Fibroblast of skin of abdomen (primary cell): Measurements from ENCODE around the gene NBEAL2. TPM values are rescaled to one million over a fixed set of nuclear protein-coding genes. Genes with fewer than 3 reads are reported as not detected.
A peak's percentile ranks its signal among the peaks of the same experiment; 100 is the strongest.

Experiments used
- DNase-seq: peaks from one replicate; pipeline ENCODE4 v3.0.0-alpha.2; 2013
- polyA plus RNA-seq, 2 experiments: library from polyadenylated mRNA; unstranded; fragments of 120-200 nt; gene quantifications; one replicate each; pipeline ENCODE4 v1.2.1, GENCODE V29; 2013; ENCODE audit not compliant: insufficient read length in 2 of 2

Gene NBEAL2, protein sequence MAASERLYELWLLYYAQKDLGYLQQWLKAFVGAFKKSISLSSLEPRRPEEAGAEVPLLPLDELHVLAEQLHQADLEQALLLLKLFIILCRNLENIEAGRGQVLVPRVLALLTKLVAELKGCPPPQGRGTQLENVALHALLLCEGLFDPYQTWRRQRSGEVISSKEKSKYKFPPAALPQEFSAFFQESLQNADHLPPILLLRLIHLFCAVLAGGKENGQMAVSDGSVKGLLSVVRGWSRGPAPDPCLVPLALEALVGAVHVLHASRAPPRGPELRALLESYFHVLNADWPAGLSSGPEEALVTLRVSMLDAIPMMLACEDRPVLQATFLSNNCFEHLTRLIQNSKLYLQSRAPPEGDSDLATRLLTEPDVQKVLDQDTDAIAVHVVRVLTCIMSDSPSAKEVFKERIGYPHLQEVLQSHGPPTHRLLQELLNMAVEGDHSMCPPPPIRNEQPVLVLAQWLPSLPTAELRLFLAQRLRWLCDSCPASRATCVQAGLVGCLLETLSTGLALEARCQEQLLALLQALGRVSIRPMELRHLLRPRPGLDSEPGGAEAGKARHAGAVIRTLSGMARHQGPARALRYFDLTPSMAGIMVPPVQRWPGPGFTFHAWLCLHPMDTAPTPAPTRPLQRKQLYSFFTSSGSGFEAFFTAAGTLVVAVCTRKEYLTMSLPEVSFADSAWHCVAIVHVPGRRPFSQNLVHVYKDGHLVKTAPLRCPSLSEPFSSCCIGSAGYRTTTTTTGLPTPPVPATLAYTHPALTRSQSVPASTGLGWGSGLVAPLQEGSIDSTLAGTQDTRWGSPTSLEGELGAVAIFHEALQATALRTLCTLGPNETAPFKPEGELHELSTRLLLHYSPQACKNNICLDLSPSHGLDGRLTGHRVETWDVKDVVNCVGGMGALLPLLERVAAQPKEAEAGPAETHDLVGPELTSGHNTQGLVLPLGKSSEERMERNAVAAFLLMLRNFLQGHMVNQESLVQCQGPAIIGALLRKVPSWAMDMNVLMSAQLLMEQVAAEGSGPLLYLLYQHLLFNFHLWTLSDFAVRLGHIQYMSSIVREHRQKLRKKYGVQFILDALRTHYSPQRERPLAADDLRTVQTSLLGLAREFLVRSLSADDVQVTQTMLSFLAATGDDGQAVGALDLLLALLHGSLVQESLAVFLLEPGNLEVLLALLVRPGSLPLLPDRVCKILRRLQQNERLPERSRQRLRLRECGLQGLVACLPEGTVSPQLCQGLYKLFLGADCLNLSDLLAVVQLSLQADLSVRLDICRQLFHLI (N-terminal part only)
- 8.9 TPM for polyA plus RNA-seq (2013, experiment 1 of 2; ENCODE audit: insufficient read length)
- 8.3 TPM for polyA plus RNA-seq (2013, experiment 2 of 2; ENCODE audit: insufficient read length)

DNA sequence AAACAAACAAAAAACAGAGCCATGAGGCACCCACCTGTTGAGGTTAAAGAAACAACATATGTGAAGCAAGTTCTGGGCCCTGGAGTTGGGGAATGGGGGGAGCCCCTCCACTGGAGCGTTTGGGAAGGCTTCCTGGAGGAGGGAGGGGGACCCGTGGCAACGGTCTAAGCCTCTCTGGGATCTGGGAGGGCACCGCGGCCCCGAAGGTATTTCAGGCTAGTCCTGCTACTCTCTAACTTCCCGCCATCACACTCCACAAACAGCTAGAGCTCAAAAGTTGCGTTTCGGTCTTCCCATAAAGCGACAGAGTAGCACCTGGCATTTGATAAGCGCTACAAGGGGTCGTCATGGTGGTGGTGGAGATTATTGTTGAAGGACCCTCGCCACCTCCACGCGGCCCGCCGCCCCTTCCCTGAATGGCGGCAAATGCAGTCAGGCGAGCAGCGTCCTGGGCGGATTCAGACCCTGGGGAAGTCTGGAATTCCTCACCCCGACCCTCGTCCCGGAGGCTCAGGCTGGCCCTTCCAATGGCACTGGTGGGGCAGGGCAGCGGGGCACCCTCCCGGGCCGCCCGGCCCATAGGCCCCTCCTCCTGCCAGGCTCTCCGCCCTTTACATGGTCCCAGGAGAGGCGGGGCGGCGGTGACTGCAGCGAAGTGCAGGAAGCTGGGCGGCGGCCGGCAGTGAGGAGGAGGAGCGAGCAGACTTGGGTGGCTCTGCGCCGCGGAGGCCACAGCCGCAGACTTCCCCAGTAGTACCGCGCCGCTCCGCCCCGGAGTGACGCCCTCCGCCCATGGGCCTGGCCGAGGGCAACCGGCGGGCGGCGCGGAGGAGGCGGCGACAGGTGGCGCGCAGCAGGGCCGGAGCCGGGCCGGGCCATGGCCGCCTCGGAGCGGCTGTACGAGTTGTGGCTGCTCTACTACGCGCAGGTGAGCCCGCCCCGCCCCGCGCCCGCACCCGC, at the start of gene NBEAL2:
Gene NBEAL2 (plus strand): TSS at position 682 of the 960 bp plus-strand sequence. CDS start 196 bp downstream, at position 878.
- DNase-seq = peak; percentile 89

DNA sequence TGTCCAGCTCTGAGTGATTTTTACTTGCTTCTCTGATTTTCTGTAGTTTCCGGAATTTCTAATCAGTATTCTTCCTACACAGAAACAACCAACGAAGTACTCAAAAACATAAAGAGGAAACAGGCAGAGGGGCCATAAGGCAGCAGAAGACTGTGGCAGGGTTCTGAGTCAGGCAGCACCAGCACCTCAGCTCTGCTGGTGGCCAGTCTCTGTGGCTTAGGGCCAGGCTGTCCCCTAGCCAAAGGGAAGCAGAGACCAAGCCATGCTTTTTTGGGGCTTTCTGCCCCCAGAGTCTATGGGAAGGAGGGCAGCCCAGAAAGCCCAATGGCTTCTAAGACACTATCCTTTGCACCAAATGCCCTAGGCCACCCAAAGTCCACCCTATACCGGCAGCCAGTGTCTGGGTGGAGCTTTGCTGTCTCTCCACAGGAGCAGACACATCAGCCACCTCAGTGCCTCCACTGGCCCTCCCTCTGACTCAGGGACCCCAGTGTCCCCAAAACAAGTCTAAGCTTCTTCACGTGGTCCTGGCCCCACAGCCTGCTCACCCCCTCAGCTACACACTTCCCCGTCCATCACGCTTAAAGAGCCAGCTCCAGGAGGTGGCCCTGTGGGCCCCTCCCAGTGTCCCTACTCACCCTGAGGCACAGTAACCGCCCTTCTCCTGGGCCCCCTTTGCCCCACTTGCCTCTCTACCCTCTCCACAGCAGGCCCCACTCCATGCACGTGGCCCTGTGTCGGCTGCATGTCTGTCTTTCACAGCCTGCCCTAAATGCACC, 49.1 kb upstream of the NBEAL2 start:
- no peak for DNase-seq

GRCh38 chr3:46930945-46931403, 48.5 kb upstream of the NBEAL2 start:
- DNase-seq = no peak

DNA sequence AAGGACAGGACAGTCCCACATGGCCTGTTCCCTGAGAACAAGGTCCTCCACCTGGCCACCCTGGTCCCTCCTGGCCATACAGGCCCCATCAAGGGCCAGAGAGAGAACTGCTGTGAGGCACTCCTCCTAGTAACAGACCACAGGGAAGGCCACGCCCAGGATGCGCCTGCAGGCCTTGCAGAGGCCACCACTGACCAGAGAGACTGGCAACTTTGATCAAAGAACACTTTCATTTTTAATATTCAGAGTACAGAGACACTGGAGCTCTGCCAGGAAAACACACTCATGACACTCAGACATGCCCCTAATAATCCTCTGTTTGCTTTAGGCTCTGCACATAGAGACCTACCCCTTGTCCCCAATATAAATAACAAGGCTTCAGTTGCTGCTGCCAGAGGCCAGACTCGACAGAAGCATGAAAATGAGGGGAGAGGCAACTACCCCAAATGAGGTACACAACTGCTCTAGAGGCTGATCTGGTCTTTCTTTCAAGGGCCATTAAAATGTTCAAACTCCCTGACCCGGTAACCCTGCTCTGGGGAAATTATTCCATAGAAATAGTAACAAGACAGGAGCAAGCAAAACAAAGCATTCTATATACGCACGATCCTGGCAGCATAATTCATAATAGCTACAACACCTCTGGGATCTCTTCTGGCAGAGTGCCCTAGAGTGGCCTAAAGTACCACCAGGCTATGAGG, 47.7 kb upstream of the NBEAL2 start:
- no peak for DNase-seq

GRCh38 chr3:46932455-46933225, 46.8 kb upstream of the NBEAL2 start:
- DNase-seq = no peak

DNA sequence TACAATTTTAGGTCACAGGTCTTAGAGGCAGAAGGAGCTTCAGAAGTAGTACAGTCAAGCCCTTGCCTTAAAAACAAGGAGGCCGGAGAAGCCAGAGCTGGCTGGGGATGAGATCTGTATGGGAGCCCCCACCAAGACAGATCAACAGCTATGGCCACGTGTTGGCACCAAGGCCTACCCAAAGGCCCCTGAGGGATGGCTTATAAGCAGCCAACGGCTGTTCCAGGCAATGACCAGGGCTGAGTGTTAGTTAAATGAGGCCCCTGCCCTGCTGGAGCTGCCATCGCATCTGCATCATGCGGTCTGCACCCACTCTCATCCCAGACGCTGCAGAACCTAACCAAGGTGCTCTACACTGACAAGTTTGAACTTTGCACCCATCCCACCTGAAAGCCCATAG, 46.2 kb upstream of the NBEAL2 start:
- no peak for DNase-seq

DNA sequence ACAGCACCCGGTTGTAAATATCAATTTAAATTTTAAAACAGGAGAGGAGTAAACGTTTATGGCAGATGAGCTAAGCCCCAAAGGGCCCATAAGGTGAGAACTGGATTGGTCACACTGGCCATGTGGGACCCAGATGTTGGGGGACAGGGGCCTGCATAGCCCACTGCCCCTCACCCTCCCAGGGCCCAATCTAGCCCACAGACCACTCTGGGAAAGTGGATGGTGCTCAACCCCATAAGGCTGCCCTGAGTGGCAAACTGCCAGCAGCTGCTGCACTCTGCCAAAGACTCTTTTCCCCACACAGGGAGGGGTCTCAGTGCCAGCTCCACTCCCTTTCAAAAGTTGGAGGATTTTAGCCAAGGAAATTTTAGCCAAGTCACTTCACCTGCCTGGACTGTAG, 45.4 kb upstream of the NBEAL2 start:
- no peak for DNase-seq

GRCh38 chr3:46934498-46935167, 44.8 kb upstream of the NBEAL2 start:
- DNase-seq = no peak

DNA sequence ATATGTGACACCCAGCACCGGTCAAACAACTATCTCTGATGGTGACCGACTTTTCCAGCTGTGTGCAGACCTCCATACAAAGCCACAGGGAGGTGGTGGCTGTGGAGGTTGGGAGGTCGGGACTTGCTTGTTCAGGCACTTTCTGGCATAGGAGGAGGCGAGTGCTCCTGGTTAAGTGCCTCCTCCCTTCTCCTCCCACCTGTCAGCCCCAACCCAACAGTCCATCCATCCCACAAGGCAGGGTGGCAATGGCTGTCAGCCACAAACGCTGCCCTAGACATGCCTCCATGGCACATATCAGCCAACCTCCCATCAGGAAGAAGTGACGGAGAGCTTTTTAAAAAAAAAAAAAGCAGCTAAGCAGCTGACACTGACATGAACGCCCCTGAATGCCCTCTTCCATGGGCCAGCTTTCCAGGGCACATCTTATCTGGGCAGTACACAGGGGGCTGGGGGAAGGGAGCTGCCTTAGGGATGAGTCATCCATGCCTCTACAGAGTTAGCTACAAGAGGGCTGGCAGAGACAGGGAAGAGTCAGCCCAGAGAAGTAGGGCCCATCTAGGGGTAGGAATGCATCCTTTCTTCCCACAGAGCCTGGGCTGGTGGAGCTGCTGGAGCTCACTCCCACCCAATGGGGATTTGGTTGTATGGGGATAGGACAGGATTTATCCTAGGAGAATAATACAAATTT, 44.2 kb upstream of the NBEAL2 start:
- DNase-seq = peak; percentile 95

- no peak for DNase-seq
Measured at GRCh38 chr3:46935989-46936558, 43.4 kb upstream of the NBEAL2 start.

- no peak for DNase-seq
Measured at GRCh38 chr3:46936733-46937250, 42.7 kb upstream of the NBEAL2 start.

DNA sequence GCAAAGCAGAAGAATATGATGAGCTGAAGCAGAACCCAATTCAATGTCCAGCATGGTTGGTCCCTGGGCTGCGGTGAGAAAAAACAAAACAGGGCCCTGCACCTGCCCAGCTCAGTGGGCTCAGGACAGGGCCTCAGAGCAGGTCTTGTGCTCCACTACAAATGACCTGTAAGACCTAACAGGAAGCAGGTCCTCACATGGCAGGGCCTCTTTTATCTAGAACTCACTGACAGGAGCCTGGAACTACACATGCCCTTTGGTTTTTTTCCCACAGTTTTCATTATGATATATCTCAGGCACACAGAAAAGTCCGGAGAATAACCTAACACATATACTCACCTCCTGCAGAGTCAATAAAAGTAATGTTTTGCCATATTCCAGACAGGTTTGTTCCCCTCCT, 41.3 kb upstream of the NBEAL2 start:
- DNase-seq = no peak

DNA sequence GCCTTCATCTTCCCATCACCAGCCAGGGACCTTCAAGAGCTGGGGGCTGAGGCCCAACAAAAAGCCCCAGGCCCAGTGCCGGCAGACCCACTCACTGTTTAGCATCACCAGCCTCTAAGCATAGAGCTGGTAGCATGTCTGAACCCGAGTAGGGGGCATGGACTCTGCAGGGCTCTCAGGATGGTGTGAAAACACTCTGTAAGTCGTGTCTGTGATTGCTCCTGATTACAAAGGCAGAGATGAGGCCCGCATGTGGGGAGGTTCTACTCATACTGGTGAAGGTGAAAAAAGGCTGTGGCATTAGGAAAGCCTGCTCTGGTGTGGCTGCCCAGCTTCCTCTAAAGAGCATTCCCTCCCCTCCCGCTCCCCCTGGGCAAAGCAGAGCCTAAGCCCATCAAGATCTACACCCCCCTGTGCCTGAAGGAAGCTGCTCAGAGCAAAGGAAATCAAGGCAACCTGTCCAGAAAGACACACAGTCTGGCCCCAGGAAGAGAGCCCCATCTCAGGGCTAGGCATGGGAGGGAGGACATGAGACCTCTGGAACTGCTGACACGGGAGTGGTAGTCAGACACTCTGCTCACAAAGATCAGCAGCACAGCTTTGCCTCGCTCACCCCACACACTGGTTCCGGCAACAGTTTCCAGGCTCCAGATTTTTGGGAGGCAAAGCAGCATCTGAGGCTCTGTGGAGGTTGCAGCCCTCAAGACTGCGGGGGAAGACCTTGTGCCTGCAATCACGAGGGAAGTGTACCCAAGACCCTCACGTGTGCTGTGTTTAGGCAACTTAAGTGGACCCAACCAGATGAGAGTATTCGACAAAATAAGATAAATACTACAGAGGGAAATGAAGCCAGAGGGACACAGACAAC, 39.7 kb upstream of the NBEAL2 start:
- no peak for DNase-seq

DNA sequence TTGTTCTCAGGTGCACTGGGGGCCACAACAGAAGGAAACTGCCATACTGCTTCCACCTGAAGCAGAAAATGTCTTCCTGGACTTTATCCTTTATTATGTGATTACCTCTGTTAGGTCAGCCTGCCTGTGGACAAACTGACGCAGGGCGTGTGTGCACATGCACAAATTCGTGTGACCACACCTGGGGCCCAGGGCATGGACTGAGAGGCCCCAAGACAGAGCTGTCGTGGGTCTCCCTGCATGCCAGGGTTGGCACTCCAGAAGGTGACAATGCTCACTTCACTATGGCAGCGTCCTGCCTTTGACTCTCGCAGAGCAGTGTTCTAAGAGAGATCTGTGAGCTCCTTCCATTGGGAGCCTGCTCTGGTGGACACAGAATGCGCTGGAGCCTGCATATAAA, 37.4 kb upstream of the NBEAL2 start:
- DNase-seq = no peak

DNA sequence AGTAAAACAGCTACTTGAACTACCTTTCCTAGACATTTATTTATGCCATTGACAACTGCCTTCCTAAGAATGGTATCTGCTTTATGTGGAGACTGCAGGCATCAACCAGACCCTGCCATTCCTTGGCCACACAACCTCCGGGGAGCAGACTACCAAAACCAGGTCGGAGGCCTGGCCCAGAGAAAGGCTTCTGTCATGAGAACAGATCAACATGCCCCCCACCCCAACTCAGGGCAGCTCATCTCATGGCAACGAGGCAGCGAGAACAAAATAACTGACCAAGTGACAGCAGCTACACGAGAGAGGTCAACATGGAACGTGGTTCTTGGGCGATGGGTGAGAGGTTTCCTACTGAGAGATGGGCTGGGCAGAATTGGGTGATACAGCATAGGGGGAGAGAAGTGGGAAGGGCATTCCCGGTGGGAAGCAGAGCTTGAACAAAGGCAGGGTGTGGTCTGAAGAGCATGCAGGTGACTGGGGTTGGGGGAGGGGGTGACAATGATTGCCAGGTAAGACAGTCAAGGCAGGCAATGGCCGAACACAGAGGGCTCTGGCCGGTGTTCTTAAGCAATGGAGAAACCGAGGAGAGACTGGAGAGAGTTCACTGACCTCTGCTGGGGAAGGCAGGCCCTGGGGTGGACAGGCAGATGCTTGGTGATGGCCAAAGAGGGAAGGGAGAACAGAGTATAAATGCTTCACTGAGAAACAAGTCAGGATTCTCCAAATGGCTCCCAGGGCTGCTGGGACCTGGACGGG, 36.8 kb upstream of the NBEAL2 start:
- DNase-seq = no peak
